Measurements from ENCODE around the gene RING1. TPM values are rescaled to one million over a fixed set of nuclear protein-coding genes. Genes with fewer than 3 reads are reported as not detected.

RING1 gene
- total and polyA plus RNA-seq, 10 of the 15 experiments (the other 5 are each of a cell fraction or from before 2014, with no cell fraction given): 2.0 to 27.2 (median 15.8) TPM

DNA sequence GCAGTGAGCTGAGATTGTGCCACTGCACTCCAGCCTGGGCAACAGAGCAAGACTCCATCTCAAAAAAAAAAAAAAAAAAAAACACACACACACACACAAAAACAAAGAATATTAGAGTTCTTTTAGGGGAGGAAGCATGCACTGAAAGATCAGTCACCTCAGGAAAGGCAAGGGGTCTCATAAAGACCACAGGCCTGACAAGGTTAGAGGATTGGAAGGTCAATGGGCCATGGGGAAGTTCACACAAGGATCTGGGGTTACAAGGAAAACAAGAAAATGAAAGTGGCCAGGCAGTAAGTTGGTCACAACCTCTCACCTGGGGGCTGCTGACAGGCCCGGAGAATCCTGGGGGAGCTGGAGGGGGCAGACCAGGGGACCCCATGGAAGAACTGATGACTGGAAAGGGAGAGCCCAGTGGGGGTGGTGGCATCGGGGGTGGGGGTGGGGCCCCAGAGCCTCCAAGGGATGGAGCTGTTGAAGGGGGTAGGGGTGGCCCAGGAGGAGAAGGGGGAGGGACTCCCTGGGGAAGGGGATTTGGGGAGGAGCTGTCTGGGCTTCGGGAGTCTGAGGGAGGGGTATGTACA is 9.4 kb upstream of the RING1 start (continued):
- TF ChIP-seq, protein P1, sequence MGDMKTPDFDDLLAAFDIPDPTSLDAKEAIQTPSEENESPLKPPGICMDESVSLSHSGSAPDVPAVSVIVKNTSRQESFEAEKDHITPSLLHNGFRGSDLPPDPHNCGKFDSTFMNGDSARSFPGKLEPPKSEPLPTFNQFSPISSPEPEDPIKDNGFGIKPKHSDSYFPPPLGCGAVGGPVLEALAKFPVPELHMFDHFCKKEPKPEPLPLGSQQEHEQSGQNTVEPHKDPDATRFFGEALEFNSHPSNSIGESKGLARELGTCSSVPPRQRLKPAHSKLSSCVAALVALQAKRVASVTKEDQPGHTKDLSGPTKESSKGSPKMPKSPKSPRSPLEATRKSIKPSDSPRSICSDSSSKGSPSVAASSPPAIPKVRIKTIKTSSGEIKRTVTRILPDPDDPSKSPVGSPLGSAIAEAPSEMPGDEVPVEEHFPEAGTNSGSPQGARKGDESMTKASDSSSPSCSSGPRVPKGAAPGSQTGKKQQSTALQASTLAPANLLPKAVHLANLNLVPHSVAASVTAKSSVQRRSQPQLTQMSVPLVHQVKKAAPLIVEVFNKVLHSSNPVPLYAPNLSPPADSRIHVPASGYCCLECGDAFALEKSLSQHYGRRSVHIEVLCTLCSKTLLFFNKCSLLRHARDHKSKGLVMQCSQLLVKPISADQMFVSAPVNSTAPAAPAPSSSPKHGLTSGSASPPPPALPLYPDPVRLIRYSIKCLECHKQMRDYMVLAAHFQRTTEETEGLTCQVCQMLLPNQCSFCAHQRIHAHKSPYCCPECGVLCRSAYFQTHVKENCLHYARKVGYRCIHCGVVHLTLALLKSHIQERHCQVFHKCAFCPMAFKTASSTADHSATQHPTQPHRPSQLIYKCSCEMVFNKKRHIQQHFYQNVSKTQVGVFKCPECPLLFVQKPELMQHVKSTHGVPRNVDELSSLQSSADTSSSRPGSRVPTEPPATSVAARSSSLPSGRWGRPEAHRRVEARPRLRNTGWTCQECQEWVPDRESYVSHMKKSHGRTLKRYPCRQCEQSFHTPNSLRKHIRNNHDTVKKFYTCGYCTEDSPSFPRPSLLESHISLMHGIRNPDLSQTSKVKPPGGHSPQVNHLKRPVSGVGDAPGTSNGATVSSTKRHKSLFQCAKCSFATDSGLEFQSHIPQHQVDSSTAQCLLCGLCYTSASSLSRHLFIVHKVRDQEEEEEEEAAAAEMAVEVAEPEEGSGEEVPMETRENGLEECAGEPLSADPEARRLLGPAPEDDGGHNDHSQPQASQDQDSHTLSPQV (IDR thresholded peaks at IDR 0.05): no peak
- TF ChIP-seq, protein P2, sequence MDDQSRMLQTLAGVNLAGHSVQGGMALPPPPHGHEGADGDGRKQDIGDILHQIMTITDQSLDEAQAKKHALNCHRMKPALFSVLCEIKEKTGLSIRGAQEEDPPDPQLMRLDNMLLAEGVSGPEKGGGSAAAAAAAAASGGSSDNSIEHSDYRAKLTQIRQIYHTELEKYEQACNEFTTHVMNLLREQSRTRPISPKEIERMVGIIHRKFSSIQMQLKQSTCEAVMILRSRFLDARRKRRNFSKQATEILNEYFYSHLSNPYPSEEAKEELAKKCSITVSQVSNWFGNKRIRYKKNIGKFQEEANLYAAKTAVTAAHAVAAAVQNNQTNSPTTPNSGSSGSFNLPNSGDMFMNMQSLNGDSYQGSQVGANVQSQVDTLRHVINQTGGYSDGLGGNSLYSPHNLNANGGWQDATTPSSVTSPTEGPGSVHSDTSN (IDR thresholded peaks at IDR 0.05; ENCODE audit: insufficient replicate concordance, low read depth, low read length): no peak

DNA sequence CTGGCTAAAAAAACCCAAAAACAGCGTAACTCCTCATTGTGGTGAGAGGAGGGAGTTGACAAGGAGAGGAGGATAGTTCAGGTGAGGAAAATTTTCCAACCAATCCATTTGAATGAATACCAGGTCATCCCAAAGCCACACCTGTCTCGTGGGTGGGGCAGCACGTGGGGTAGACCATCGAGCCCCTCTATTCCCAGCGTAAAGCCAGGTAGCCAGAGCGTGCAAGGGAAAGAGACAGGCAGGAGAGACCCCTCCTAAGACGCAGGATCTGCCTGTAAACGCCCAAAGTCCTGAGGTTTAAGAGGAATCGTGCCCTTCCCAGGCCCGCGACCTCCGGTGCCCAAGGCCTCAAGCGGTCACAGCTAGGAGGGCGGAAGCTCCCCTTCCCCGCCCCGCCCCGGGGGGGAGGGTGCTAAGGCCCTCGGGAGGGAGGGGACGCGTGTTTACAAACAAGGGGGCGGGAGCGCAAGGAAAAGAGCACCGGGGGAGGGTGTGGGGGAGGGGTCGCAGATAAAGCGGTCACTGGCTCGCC is 8.5 kb upstream of the RING1 start:
- POLR2A ChIA-PET: interaction anchor here (0.6 to 1.4 kb wide), 10 partner anchors 9 to 228 kb away, joined by 3 to 12 read pairs (median 3); partner anchors contain the start of genes B3GALT4, HLA-DPB1, RING1 and RPS18
- WGBS (ENCODE audit: insufficient coverage, insufficient replicate concordance, low lambda C conversion rate, missing lambda C conversion rate): under 1% methylated on average over 13 of the region's 26 CpGs
- FAIRE-seq (peak; percentile 56), ATAC-seq (peak; percentile 65), DNase-seq (ENCODE audit: low read depth, low spot score) (no peak)
- Histone ChIP-seq H3K9me3 (replicated peaks; ENCODE audit: control insufficient read depth, insufficient read depth, low read length) (no peaks in the 10 kb centered on the region), H3K9ac (ENCODE audit: control insufficient read depth, insufficient read depth, low read length) (peak overlapping the region; percentile 99), H3K4me3 (peak overlapping the region; percentile 75), H3K27me3 (replicated peaks in 1 of 2; ENCODE audit: control insufficient read depth in 2 of 2, insufficient read depth in 2 of 2, low read length in 1 of 2) (no peaks in the 10 kb centered on the region), H2AFZ (ENCODE audit: control insufficient read depth, low read depth, low read length) (peak overlapping the region; percentile 22), H3K4me2 (ENCODE audit: control insufficient read depth, insufficient read depth) (peak overlapping the region; percentile 77), H3K27ac (ENCODE audit: control insufficient read depth, insufficient read depth) (peak overlapping the region; percentile 99), H3K4me1 (ENCODE audit: control insufficient read depth, insufficient read depth, low read length) (peaks cover 28% of the 10 kb centered on the region), H4K20me1 (ENCODE audit: control insufficient read depth, insufficient read depth) (no peaks in the 10 kb centered on the region), H3K36me3 (ENCODE audit: control insufficient read depth in 2 of 2, insufficient read depth in 2 of 2, low read length in 1 of 2) (peaks cover 19 to 33% of the 10 kb centered on the region in 2 experiments), H3K79me2 (ENCODE audit: control insufficient read depth, insufficient read depth, low read length) (peaks cover 33% of the 10 kb centered on the region)
- RAD21 ChIA-PET (ENCODE audit: unreplicated experiment): interaction anchor here (0.6 to 1.9 kb wide), 8 partner anchors 8 to 181 kb away, joined by 3 to 11 read pairs (median 4); partner anchors contain the start of genes HLA-DPA1, RING1, RPS18 and VPS52
- SMC1A ChIA-PET (ENCODE audit: uncharacterized antibody, unreplicated experiment): interaction anchor here (1.3 to 1.8 kb wide), 2 partner anchors 9 to 49 kb away, joined by 4 to 5 read pairs; no protein-coding TSS in a partner anchor
- CTCF ChIA-PET: interaction anchor here (0.6 to 5.8 kb wide), 4 partner anchors 9 to 49 kb away, joined by 3 to 41 read pairs (median 6); partner anchors contain the start of gene RING1
- intact Hi-C loops (cut with micrococcal nuclease; ENCODE audit: unreplicated experiment): loop anchor here (10.0 kb wide), 1 partner anchor 375 kb away; no protein-coding TSS in a partner anchor
- in situ Hi-C loops (cut with MboI): no loop called here
- TSS peak; percentile 53 for BruUV-seq (replicated peaks)
- TF ChIP-seq ZZZ3 (IDR thresholded peaks at IDR 0.05; ENCODE audit: control insufficient read depth, insufficient read length, low read depth) (no peak), HCFC1 (IDR thresholded peaks at IDR 0.05; ENCODE audit: low read length) (no peak), SMC3 (IDR thresholded peaks at IDR 0.05; ENCODE audit: borderline replicate concordance, low read length) (no peak), IKZF1 (conservative IDR thresholded peaks at IDR 0.05) (no peak), LARP7 (IDR thresholded peaks at IDR 0.05) (no peak), SP1 (IDR thresholded peaks at IDR 0.05; ENCODE audit: low read depth, low read length) (no peak), CBX5 (IDR thresholded peaks at IDR 0.05; ENCODE audit: low read depth) (no peak), FOXM1 (IDR thresholded peaks at IDR 0.05; ENCODE audit: low read depth, low read length) (no peak), CBFB (IDR thresholded peaks at IDR 0.05; ENCODE audit: low read depth) (no peak)
- TF ChIP-seq, protein P3, sequence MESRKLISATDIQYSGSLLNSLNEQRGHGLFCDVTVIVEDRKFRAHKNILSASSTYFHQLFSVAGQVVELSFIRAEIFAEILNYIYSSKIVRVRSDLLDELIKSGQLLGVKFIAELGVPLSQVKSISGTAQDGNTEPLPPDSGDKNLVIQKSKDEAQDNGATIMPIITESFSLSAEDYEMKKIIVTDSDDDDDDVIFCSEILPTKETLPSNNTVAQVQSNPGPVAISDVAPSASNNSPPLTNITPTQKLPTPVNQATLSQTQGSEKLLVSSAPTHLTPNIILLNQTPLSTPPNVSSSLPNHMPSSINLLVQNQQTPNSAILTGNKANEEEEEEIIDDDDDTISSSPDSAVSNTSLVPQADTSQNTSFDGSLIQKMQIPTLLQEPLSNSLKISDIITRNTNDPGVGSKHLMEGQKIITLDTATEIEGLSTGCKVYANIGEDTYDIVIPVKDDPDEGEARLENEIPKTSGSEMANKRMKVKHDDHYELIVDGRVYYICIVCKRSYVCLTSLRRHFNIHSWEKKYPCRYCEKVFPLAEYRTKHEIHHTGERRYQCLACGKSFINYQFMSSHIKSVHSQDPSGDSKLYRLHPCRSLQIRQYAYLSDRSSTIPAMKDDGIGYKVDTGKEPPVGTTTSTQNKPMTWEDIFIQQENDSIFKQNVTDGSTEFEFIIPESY (IDR thresholded peaks at IDR 0.05): no peak
